CD4-positive, alpha-beta T cell (primary cell): Measurements from ENCODE around the gene OPCML. TPM values are rescaled to one million over a fixed set of nuclear protein-coding genes. Genes with fewer than 3 reads are reported as not detected.

ENCODE experiments used
- ATAC-seq: fragments of 200-7000 bp; cut with Tn5 transposase; one replicate; pipeline ENCODE4 v1.10.0; 2022; ENCODE audit warnings: mild to moderate bottlenecking; ENCODE audit not compliant: poor library complexity
- CTCF ChIA-PET: fragments of 350-600 bp; sonication (Branson Sonifier 250); formaldehyde crosslinking; loops from one replicate; lab custom pipeline; 2021; ENCODE audit warnings: antibody characterized with exemption, inconsistent platforms; lab: Charles Lee
- POLR2A ChIA-PET: fragments of 350-600 bp; sonication (Branson Sonifier 250); formaldehyde crosslinking; loops from one replicate; lab custom pipeline; 2021; ENCODE audit warnings: antibody characterized with exemption, inconsistent platforms; lab: Charles Lee
- DNase-seq, 14 experiments: peaks; one replicate each; pipeline ENCODE4 v3.0.0-alpha.2; 2013 to 2020; ENCODE audit warnings: mixed read lengths in 2 of 14
- H3K27ac ChIP-seq, 2 donors: one replicate each; pipeline versions ENCODE4 v1.5.1 to v1.7.0; 2013; ENCODE audit warnings: low read length in 2 of 2, low read depth in 1 of 2, mild to moderate bottlenecking in 1 of 2
- H3K27me3 ChIP-seq, 2 experiments: 1 replicate in 1 of 2; 2 replicates in 1 of 2; pipeline versions ENCODE4 v1.6.1 to v1.7.0; 2013; ENCODE audit warnings: low read length in 2 of 2, control low read depth in 1 of 2, mild to moderate bottlenecking in 1 of 2, moderate library complexity in 1 of 2; ENCODE audit not compliant: insufficient read depth in 2 of 2, control insufficient read depth in 1 of 2
- H3K36me3 ChIP-seq: one replicate; pipeline ENCODE4 v1.6.1; 2013; ENCODE audit warnings: low read length, control low read depth; ENCODE audit not compliant: insufficient read depth
- H3K4me1 ChIP-seq: one replicate; pipeline ENCODE4 v1.6.1; 2013; ENCODE audit warnings: low read length, control low read depth; ENCODE audit not compliant: insufficient read depth
- H3K4me3 ChIP-seq: one replicate; pipeline ENCODE4 v1.5.1; 2013; ENCODE audit warnings: mild to moderate bottlenecking, low read length, moderate library complexity
- H3K9me3 ChIP-seq, 2 experiments: 1 replicate in 1 of 2; 2 replicates in 1 of 2; pipeline versions ENCODE4 v1.6.1 to v1.7.0; 2013; ENCODE audit warnings: low read length in 2 of 2, mild to moderate bottlenecking in 2 of 2, control low read depth in 1 of 2, moderate library complexity in 1 of 2; ENCODE audit not compliant: control insufficient read depth in 1 of 2, insufficient read depth in 1 of 2
- H3K27ac Mint-ChIP-seq: one replicate; pipeline ENCODE4 v1.8.0; 2020; ENCODE audit warnings: mixed read lengths
- H3K27me3 Mint-ChIP-seq: one replicate; pipeline ENCODE4 v1.8.0; 2021; ENCODE audit warnings: mixed read lengths
- H3K36me3 Mint-ChIP-seq: one replicate; pipeline ENCODE4 v1.8.0; 2021; ENCODE audit warnings: low read depth, mixed read lengths
- H3K4me1 Mint-ChIP-seq: one replicate; pipeline ENCODE4 v1.8.0; 2021; ENCODE audit warnings: low read depth, mixed read lengths
- H3K4me3 Mint-ChIP-seq: one replicate; pipeline ENCODE4 v1.8.0; 2020; ENCODE audit warnings: mild to moderate bottlenecking, mixed read lengths
- H3K9me3 Mint-ChIP-seq: one replicate; pipeline ENCODE4 v1.8.0; 2020; ENCODE audit warnings: mixed read lengths
- intact Hi-C, 2 experiments: fragments of 100-400 bp; cut with DNase I in 1 of 2; cut with micrococcal nuclease in 1 of 2; formaldehyde crosslinking; loops; one replicate each; pipeline versions ENCODE4 v1.15.1 to v1.9.0; 2023 to 2025; cut with DNase I, micrococcal nuclease
- total RNA-seq, 174 experiments: library from RNA in 2 of 174; stranded (reverse) in 2 of 174; gene quantifications; one replicate each; pipeline ENCODE4 v1.2.3 and lab custom pipeline; 2021 to 2026
- TF ChIP-seq, protein P1 (sequence below): fragments of 200-600 bp; IDR thresholded peaks from one replicate; pipeline ENCODE4 v1.8.0; 2022; ENCODE audit warnings: antibody characterized with exemption, mild to moderate bottlenecking

OPCML gene
- total RNA-seq, 2 experiments from 2014 or later = not detected

GRCh38 chr11:132712466-132712865 is 819.8 kb downstream of the OPCML start:
- no peak overlapping the region for H3K27ac ChIP-seq
- Mint-ChIP-seq H3K27me3 (no peaks in the 10 kb centered on the region), H3K4me1 (peaks cover 2% of the 10 kb centered on the region), H3K4me3 (no peak overlapping the region), H3K27ac (no peak overlapping the region), H3K36me3 (no peaks in the 10 kb centered on the region), H3K9me3 (no peaks in the 10 kb centered on the region)
- DNase-seq (no peak), ATAC-seq (no peak)
- H3K4me3 ChIP-seq = no peak overlapping the region
- CTCF ChIA-PET = no interaction called here
- no peaks in the 10 kb centered on the region for H3K27me3 ChIP-seq
- no peaks in the 10 kb centered on the region for H3K4me1 ChIP-seq
- H3K36me3 ChIP-seq = no peaks in the 10 kb centered on the region
- TF ChIP-seq, protein P1, sequence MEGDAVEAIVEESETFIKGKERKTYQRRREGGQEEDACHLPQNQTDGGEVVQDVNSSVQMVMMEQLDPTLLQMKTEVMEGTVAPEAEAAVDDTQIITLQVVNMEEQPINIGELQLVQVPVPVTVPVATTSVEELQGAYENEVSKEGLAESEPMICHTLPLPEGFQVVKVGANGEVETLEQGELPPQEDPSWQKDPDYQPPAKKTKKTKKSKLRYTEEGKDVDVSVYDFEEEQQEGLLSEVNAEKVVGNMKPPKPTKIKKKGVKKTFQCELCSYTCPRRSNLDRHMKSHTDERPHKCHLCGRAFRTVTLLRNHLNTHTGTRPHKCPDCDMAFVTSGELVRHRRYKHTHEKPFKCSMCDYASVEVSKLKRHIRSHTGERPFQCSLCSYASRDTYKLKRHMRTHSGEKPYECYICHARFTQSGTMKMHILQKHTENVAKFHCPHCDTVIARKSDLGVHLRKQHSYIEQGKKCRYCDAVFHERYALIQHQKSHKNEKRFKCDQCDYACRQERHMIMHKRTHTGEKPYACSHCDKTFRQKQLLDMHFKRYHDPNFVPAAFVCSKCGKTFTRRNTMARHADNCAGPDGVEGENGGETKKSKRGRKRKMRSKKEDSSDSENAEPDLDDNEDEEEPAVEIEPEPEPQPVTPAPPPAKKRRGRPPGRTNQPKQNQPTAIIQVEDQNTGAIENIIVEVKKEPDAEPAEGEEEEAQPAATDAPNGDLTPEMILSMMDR = no peak
- POLR2A ChIA-PET = no interaction called here
- intact Hi-C loops = no loop called here
- H3K9me3 ChIP-seq = no peaks in the 10 kb centered on the region

DNA sequence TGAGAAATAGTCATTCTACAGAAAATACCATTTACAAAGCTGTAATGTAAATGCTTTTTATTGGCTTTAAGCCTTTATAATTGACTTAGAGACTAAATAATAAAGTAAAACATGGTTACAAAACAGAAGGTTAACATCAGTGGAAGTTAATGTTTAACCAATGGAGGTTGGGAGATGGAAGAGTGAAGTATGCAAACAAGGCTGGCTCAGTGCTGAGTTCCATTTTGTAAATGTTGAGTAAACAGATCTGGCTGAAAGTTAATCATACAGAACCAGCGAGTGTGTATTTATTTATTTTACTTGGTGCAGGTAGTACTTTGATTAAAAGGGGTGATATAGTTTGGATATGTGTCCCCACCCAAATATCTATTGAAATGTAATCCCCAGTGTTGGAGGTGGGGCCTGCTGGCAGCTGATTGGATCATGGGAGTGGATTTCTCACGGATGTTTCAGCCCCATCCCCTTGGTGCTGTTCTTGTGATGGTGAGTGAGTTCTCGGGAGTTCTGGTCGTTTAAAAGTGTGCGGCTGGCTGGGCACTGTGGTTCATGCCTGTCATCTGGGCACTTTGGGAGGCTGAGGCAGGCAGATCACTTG is 827.4 kb downstream of the OPCML start:
- intact Hi-C loops = no loop called here
- H3K27me3 ChIP-seq = no peaks in the 10 kb centered on the region
- ChIA-PET POLR2A (no interaction called here), CTCF (no interaction called here)
- TF ChIP-seq, protein P1 = no peak
- Mint-ChIP-seq H3K9me3 (peaks cover 18% of the 10 kb centered on the region), H3K4me3 (no peak overlapping the region), H3K27ac (no peak overlapping the region), H3K27me3 (no peaks in the 10 kb centered on the region), H3K36me3 (no peaks in the 10 kb centered on the region), H3K4me1 (no peaks in the 10 kb centered on the region)
- H3K4me1 ChIP-seq = no peaks in the 10 kb centered on the region
- peaks cover 0 to 4% of the 10 kb centered on the region in 2 experiments for H3K9me3 ChIP-seq
- ATAC-seq (no peak), DNase-seq (no peak)
- H3K27ac ChIP-seq = no peak overlapping the region
- no peaks in the 10 kb centered on the region for H3K36me3 ChIP-seq
- H3K4me3 ChIP-seq = no peak overlapping the region

- Mint-ChIP-seq H3K27ac (no peak overlapping the region), H3K27me3 (no peaks in the 10 kb centered on the region), H3K36me3 (no peaks in the 10 kb centered on the region), H3K4me1 (no peaks in the 10 kb centered on the region), H3K4me3 (no peak overlapping the region), H3K9me3 (no peaks in the 10 kb centered on the region)
- TF ChIP-seq, protein P1 = no peak
- peaks cover 0 to 4% of the 10 kb centered on the region in 2 experiments for H3K9me3 ChIP-seq
- no peak overlapping the region for H3K27ac ChIP-seq
- ChIA-PET CTCF (no interaction called here), POLR2A (no interaction called here)
- H3K4me1 ChIP-seq = no peaks in the 10 kb centered on the region
- DNase-seq (no peak), ATAC-seq (no peak)
- H3K4me3 ChIP-seq = no peak overlapping the region
- intact Hi-C loops = no loop called here
- H3K36me3 ChIP-seq = no peaks in the 10 kb centered on the region
- H3K27me3 ChIP-seq = no peaks in the 10 kb centered on the region
These were observed 839.4 kb downstream of the OPCML start for GRCh38 chr11:132692891-132693290.
